Gastroesophageal sphincter (tissue), 4 donors: ENCODE results near the gene BGN. TPM values are rescaled to one million over a fixed set of nuclear protein-coding genes. Genes with fewer than 3 reads are reported as not detected.

Source experiments
- ATAC-seq: fragments of 150-250 bp; one replicate; pipeline ENCODE4 v1.9.1; 2016; ENCODE audit warnings: mild to moderate bottlenecking, moderate library complexity
- H3K27ac ChIP-seq, 4 donors: fragments of 200-600 bp; sonication (generic) in 3 of 4; 1 replicate in 3 of 4; 2 replicates in 1 of 4; pipeline ENCODE4 v1.5.1; 2016 to 2019
- H3K27me3 ChIP-seq: fragments of 200-600 bp; sonication (generic); one replicate; pipeline ENCODE4 v1.5.1; 2019
- H3K36me3 ChIP-seq, 2 donors: fragments of 200-600 bp; sonication (generic); one replicate each; pipeline ENCODE4 v1.5.1; 2019; ENCODE audit warnings: control low read depth in 1 of 2
- H3K4me1 ChIP-seq, 3 donors: fragments of 200-600 bp; sonication (generic); 1 replicate in 2 of 3; 2 replicates in 1 of 3; pipeline ENCODE4 v1.5.1; 2016 to 2019; ENCODE audit warnings: control low read depth in 2 of 3
- H3K4me3 ChIP-seq, 2 donors: fragments of 200-600 bp; sonication (generic); one replicate each; pipeline ENCODE4 v1.5.1; 2019; ENCODE audit warnings: mild to moderate bottlenecking in 1 of 2, moderate library complexity in 1 of 2
- H3K9me3 ChIP-seq, 3 donors: fragments of 200-600 bp; sonication (generic); one replicate each; pipeline ENCODE4 v1.5.1; 2017 to 2019; ENCODE audit warnings: control low read depth in 2 of 3
- EP300 ChIP-seq: sonication (generic); formaldehyde crosslinking; IDR thresholded peaks from one replicate; pipeline ENCODE4 v1.6.1; 2017; ENCODE audit warnings: antibody characterized with exemption, mild to moderate bottlenecking
- POLR2A ChIP-seq, 2 donors: fragments of 450-650 bp; IDR thresholded peaks; one replicate each; pipeline ENCODE4 v1.6.1; 2017; ENCODE audit warnings: antibody characterized with exemption in 2 of 2, mild to moderate bottlenecking in 2 of 2, moderate library complexity in 1 of 2
- POLR2AphosphoS5 ChIP-seq: sonication (generic); formaldehyde crosslinking; IDR thresholded peaks from one replicate; pipeline ENCODE4 v1.6.1; 2017; ENCODE audit warnings: antibody characterized with exemption
- WGBS, 2 donors: methylation state at CpG; one replicate each; pipeline ENCODE4 v1.1.5; 2018; ENCODE audit warnings: low coverage in 1 of 2; 5-methylcytosine and 5-hydroxymethylcytosine counted together
- total RNA-seq, 4 donors: library from RNA; depleted of rRNA; stranded (reverse); fragments of >200 nt; gene quantifications; one replicate each; pipeline ENCODE4 v1.1.0, GENCODE V29; 2016
- TF ChIP-seq, protein P1 (sequence below), 4 experiments: fragments of 200-600 bp in 2 of 4; fragments of 450-650 bp in 2 of 4; sonication (generic) in 1 of 4; IDR thresholded peaks; one replicate each; pipeline ENCODE4 v1.5.1; 2017 to 2019; ENCODE audit warnings: antibody characterized with exemption in 4 of 4, mild to moderate bottlenecking in 2 of 4, moderate library complexity in 2 of 4

Gene BGN
- total RNA-seq, 4 donors from 2014 or later: 10.4 to 49.4 (median 16.5) TPM

DNA sequence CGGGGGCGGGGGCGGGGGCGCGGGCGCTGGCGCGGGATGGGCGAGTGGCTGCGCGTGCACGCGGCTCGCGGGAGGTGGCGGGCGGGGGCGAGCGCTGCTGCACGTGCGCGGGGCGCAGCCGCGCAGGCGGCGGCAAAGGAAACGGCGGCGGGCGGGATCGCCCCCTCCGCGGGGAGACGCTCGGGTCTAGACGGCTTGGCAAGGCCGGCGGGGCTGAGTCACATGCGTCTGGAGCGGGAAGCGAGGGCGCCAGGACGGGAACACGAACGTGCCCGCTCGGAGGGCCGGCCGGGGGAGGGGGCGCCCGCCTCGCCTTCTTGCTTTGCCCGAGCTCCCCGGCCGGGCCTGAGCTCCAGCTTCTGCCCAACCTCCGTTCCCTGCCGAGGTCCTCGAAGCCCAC lies 20.1 kb upstream of the BGN start:
- H3K27me3 ChIP-seq: no peaks in the 10 kb centered on the region
- no peaks in the 10 kb centered on the region for H3K9me3 ChIP-seq
- TF ChIP-seq, protein P1, sequence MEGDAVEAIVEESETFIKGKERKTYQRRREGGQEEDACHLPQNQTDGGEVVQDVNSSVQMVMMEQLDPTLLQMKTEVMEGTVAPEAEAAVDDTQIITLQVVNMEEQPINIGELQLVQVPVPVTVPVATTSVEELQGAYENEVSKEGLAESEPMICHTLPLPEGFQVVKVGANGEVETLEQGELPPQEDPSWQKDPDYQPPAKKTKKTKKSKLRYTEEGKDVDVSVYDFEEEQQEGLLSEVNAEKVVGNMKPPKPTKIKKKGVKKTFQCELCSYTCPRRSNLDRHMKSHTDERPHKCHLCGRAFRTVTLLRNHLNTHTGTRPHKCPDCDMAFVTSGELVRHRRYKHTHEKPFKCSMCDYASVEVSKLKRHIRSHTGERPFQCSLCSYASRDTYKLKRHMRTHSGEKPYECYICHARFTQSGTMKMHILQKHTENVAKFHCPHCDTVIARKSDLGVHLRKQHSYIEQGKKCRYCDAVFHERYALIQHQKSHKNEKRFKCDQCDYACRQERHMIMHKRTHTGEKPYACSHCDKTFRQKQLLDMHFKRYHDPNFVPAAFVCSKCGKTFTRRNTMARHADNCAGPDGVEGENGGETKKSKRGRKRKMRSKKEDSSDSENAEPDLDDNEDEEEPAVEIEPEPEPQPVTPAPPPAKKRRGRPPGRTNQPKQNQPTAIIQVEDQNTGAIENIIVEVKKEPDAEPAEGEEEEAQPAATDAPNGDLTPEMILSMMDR (IDR thresholded peaks at IDR 0.05): no peak
- TF ChIP-seq POLR2AphosphoS5: peak; percentile 56
- WGBS, 2 donors: no CpG with 5 or more reads among the region's 59 CpGs
- peak overlapping the region in 1 of 2 donors; percentile 43 for H3K4me3 ChIP-seq
- peak overlapping the region in 1 of 4 donors; percentile 43 for H3K27ac ChIP-seq
- peaks cover 0 to 40% (median 5%) of the 10 kb centered on the region in 3 donors for H3K4me1 ChIP-seq
- no peaks in the 10 kb centered on the region for H3K36me3 ChIP-seq
- ATAC-seq: peak; percentile 37

DNA sequence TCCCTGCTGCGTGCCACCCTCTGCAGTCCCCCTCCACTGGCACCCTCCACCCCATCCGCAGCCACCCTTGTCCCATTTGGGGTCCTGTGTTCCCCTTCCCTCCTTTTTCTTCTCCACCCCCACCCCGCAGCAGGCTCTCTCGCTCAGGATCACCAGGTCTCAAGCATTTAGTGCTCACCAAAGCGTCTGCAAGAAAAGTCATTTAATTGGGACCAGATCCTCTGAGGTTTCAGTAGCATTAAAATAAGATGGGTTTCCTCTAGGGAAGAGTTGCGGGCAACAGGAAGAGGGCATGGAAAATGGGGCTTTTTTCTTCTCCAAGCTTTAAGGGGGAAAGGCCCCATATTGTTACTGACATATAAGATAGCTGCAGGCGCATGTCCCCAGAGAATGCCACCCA lies 19.5 kb upstream of the BGN start:
- TF ChIP-seq EP300 (no peak), POLR2AphosphoS5 (no peak), POLR2A (IDR thresholded peaks at IDR 0.05) (no peak)
- TF ChIP-seq, protein P1 (IDR thresholded peaks at IDR 0.05): no peak
- Histone ChIP-seq H3K36me3 (no peaks in the 10 kb centered on the region), H3K9me3 (no peaks in the 10 kb centered on the region), H3K27ac (peak overlapping the region in 1 of 4 donors; percentile 43), H3K4me1 (peaks cover 0 to 38% (median 5%) of the 10 kb centered on the region in 3 donors), H3K4me3 (peak overlapping the region in 1 of 2 donors; percentile 43), H3K27me3 (no peaks in the 10 kb centered on the region)
- WGBS, 2 donors: 87% methylated on average over 3 of the region's 7 CpGs; no CpG with 5 or more reads in 1 of the 2 donors
- ATAC-seq: no peak

DNA sequence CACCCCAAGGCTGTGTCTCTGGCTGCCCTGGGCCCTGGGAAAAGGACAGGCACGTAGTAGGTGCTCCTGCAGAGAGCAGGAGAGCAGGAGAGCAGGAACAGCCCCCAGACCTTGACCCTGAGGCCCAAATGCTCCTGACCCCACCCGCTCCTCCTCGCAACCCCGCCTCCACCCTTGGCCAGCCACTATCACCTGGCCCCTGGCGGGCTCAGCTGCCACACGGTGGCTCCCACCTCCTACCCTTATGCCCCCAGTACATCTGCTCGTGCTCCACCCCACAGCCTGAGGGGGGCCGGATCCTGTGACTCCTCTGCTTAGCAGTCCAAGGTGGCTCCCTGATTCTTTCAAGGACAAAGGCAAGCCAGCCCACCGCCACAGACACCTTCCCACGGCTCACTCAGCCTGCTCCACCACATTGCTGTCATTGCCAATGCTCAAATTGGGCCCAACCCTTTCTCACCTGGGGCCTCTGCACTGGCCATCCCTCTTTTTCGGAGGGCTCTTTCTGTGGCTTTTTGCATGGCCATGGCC lies 19.0 kb upstream of the BGN start:
- no peaks in the 10 kb centered on the region for H3K36me3 ChIP-seq
- H3K9me3 ChIP-seq: no peaks in the 10 kb centered on the region
- WGBS, 2 donors: 80% methylated on average over 2 of the region's 11 CpGs; no CpG with 5 or more reads in 1 of the 2 donors
- ATAC-seq: no peak
- H3K4me3 ChIP-seq: no peak overlapping the region
- peaks cover 0 to 38% (median 5%) of the 10 kb centered on the region in 3 donors for H3K4me1 ChIP-seq
- H3K27me3 ChIP-seq: no peaks in the 10 kb centered on the region
- H3K27ac ChIP-seq: peak overlapping the region in 1 of 4 donors; percentile 43
- TF ChIP-seq POLR2A (IDR thresholded peaks at IDR 0.05) (no peak), EP300 (no peak), POLR2AphosphoS5 (no peak)
- TF ChIP-seq, protein P1 (IDR thresholded peaks at IDR 0.05): no peak

DNA sequence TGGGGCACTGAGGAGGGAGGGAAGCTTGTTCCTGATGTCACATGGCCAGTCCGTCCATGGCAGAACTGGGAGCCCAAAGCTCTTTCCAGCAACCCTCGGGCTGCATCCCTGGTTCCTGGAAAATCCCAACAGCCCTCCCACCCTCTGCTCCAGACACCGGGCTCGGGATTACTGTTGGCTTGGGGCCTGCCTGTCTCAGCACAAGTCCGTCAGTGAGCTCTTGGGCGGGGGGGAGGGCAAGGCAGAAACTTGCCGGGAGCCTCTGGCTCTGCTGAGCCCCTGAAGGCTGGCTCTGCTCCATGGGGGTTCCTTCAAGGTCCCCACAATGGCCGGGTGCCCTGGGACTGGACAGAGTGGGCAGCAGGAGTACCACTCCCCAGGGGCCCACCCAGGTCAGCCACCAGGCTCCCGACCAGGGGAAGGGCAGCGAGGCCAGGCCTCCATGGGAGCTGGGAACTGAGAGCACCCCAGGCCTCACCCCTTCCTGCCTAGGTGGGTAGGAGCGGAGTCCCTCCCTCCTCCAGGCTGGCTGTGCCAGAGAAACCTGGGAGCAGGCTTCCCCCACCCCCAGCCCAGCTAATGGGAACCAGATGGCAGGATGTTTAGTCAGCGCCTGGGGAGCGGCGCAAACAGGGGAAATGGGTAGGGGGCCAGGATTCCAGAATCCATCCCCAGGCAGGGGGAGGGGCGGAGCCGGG lies 18.0 kb upstream of the BGN start:
- peak; percentile 24 for ATAC-seq
- Histone ChIP-seq H3K27ac (peak overlapping the region in 2 of 4 donors; percentile 43 to 62), H3K4me1 (peaks cover 0 to 32% (median 5%) of the 10 kb centered on the region in 3 donors), H3K27me3 (no peaks in the 10 kb centered on the region), H3K36me3 (no peaks in the 10 kb centered on the region), H3K4me3 (no peak overlapping the region), H3K9me3 (no peaks in the 10 kb centered on the region)
- no peak for TF ChIP-seq POLR2AphosphoS5
- TF ChIP-seq EP300: no peak
- no peak for TF ChIP-seq POLR2A (IDR thresholded peaks at IDR 0.05)
- TF ChIP-seq, protein P1 (IDR thresholded peaks at IDR 0.05): no peak
- no CpG with 5 or more reads among the region's 16 CpGs for WGBS, 2 donors

DNA sequence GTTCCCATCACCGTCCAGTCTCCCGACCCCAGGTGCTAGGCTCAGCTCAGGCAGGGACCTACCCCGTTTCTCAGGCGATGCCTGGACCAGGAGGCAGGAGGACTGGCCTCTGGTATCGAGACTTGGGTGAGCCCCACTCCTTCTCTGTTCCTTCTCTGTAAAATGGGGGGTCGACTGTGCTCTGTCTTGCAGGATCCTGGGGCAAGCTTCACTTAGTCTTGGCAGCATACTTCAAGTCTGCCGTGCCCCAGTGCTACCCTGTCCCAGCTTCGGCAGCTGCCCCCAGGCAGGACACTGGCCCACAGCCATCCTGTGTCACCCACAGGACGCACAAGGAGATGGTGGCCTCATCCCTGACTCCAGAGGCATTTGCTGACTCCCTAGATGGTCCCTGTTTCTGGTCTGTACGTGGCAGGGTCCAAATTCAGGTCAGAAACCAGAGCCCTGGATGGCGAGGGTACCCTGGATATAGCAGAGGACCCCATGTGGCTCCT lies 17.4 kb upstream of the BGN start:
- TF ChIP-seq POLR2A (IDR thresholded peaks at IDR 0.05) (no peak), POLR2AphosphoS5 (no peak), EP300 (no peak)
- TF ChIP-seq, protein P1 (IDR thresholded peaks at IDR 0.05): no peak
- Histone ChIP-seq H3K36me3 (no peaks in the 10 kb centered on the region), H3K27me3 (no peaks in the 10 kb centered on the region), H3K9me3 (no peaks in the 10 kb centered on the region), H3K4me1 (peaks cover 0 to 32% (median 5%) of the 10 kb centered on the region in 3 donors), H3K4me3 (no peak overlapping the region), H3K27ac (peak overlapping the region in 2 of 4 donors; percentile 43 to 62)
- 60% methylated on average over 2 of the region's 11 CpGs; no CpG with 5 or more reads in 1 of the 2 donors for WGBS, 2 donors
- no peak for ATAC-seq
